ENCODE results near the gene PVALB.
"Not testable (repeated sequence)": the region's sequence is repeated elsewhere in the genome, so short reads cannot be mapped to it uniquely, and the experiment has no call there.

Gene PVALB

DNA sequence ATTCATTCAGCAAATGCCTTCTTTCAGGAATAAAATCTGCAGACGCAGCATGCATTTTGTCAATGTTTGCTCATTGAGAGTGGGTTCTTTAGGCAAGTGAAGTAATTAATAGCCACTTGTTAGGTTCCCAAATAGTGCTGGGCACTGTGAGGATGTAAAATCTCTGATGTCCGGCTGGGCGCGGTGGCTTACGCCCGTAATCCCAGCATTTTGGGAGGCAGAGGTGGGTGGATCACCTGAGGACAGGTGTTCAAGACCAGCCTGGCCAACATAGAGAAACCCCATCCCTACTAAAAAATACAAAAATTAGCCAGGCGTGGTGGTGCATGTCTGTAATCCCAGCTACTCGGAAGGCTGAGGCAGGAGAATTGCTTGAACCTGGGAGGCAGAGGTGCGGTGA, 62.0 kb downstream of the PVALB start:
- DNase-seq: not testable (repeated sequence)

DNA sequence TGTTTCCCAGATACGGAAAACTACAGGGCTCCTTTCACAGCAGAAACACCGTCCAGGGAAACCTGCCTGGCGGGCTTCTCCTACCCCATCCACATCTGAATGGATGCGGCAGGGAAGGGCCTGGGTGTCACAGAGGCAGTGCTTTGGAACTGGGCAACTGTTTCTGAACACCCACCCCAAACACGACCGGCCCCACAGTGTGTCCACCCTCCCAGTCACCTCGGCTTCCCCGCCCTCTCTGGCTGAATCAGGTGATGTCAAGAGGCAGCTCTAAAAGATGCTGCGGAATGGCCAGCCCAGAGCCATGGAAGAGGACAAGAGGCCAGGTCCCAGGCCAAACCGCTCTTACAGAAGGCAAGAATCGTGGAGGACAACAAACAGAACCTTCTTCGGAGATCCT, 62.9 kb downstream of the PVALB start:
- no peak for DNase-seq

DNA sequence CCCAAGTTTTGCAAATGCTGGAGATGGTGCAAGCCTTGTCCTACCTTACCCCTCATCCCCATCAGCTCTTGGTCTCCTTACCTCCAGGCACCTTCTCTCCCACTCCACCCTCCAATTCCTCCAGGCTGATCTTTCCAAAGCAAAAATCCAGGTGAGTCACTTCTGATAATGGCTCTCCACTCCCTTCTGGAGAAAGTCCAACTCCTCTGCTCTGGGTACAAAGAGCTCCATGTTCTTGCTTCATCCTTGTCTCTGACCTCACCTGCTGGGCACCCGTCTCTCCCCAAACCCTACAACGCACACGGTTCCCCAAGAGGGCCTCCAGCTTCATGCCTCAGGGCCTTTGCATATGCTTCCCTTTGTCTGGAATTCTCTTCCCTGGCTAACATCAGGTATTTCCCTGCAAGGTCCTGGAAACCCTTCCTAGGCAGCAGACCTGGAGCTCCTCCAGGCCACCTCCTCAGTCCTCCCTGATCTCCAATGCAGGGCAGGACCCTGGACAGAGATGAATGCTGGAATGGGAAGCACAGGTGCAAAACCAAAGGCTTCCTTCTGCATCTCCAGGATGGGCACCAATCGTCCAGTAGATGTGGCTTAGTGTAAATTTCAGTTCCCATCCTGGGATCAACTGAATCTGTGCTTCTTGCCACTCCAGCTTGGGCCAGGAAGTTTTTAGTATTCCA, 63.6 kb downstream of the PVALB start:
- no peak for DNase-seq
